GM19193 (cell line): Measurements from ENCODE around the gene PTRHD1.

Source experiments
- POLR2A ChIP-seq: IDR thresholded peaks from 4 replicates; pipeline ENCODE4 v1.6.1; 2011; ENCODE audit not compliant: insufficient read depth, insufficient read length; ENCODE audit errors: extremely low read depth

PTRHD1 gene

DNA sequence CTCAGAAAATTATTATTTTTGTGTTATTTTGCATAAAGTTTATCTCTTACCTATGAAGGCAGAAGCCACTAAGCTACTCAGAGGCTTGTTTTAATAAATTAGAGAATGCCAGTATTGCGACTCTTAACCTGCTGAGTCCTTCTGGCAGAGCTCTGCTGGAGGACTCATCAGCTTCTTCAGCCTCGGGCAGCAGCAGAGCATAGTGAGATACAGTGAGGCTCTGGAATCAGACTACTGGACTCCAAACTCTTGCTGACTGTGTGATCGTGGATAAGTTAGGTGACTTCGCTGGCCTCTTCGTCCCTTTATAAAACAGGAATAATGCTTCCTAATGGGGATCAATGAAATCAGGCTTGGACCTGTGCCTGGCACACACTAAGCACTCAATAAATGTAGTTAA, 1.7 kb downstream of the PTRHD1 start:
- no peak for TF ChIP-seq POLR2A

DNA sequence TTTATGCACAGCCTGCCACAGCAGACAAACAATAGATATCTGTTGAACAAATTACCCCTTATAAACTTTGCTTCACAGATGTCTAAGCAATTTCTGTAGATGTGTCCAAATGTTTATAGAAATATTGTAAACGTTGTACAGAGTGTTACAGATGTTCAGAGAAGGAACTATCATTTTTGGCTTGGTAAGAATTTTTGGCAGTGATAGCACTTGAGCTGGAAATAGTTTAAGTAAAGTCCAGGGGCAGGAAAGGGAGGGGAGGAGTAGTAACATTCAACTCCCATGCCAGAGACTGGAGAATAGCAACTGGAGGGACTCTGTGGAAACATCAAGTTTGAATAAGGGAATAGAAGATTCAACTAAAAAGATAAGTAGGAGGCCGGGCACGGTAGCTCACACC, 4.4 kb downstream of the PTRHD1 start:
- TF ChIP-seq POLR2A: no peak

DNA sequence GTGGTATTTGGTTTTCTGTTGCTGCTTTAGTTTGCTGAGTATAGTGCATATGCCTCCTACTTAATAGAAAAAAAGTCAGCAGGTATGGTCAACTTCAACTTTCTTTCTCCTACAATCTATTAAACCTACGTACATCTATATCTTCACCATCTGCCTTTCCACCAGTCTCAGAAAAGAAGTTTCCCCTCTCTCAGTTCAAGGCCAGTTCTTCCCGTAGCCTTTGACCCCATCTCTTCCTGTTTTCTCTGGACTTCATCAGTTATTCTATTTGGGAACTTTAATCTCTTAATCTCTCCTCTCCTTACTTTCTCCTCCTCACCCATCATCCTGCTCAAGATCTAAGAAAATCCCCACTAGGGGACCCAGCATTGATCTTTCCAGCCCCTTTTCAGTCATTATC, 5.7 kb downstream of the PTRHD1 start:
- no peak for TF ChIP-seq POLR2A

DNA sequence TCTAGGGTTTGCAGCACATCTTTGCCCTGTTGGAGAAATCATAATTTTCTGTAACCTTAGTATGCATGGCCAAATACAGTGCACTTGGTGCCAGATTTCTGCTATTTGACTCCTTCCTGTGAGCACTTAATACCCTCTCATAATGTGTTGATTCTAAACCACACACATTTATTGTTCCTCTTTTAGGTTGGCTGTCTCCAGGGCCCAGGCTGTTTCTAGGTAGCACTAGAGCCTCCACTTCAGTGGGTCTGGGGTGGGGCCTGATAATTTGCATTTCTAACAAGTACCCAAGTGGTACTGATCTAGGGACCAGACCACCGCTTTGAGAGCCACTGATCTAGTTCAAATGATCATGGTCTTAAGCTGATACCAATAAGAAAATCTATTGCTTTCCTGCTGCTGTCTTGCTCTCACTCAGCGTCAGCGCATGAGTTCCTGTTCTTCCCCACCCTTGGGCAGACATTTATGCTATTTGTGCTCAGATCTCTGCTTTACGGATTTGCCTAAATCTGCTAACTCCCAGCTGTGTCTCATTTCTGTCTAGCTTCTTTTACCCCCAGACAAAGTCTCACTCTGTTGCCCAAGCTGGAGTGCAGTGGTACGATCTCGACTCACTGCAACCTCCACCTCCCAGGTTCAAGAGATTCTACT, 7.4 kb downstream of the PTRHD1 start:
- TF ChIP-seq POLR2A: no peak

DNA sequence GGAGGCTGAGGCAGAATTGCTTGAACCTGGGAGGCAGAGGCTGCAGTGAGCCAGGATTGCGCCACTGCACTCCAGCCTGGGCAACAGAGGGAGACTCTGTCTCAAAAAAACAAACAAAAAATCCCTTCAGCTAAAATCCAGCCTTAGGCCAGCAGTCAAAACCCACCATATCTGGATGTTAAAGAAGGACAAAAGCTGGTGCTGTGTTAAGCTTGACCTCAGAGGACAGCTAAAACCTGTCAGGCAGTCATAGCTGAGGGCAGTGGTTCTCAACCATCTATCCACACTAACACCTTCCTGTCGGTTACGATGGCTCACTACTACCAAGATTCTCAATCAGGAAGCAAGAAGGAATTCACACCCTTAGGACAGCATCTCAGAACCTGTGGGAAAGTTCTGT, 9.6 kb downstream of the PTRHD1 start:
- TF ChIP-seq POLR2A: no peak

DNA sequence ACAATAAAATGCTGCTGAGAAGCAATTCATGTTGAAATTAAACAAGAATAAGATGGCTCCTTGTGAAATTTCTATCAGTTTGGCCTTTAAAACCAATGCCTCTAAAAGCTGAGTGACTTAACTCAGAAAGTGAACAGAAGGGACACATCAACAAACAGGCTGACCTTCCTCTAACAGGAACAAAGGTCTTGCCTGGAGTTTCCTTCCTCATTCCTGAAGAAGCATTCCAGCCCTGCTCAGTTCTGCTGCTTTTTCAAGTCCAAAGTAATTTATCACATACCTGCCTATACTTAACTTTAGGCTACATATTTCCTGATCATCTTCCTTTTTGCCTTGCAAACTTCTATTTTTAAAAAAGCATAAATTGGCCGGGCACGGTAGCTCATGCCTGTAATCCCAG, 14.1 kb downstream of the PTRHD1 start:
- TF ChIP-seq POLR2A: no peak

DNA sequence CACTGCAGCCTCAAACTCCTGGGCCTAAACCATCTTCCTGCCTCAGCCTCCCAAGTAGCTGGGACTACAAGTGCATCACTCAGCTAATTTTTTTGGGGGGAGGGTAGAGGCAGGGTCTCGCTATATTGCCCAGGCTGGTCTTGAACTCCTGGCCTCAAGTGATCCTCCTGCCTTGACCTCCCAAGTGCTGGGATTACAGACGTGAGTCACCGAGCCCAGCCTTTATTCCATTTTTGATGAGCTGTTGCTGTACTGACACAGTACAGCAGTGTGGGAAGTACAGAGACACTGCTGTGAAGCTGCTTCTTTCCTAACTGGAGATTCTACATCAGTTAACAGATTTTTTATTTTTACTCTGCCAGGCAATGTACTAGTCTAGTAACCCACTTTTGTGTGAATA, 18.8 kb downstream of the PTRHD1 start:
- no peak for TF ChIP-seq POLR2A

DNA sequence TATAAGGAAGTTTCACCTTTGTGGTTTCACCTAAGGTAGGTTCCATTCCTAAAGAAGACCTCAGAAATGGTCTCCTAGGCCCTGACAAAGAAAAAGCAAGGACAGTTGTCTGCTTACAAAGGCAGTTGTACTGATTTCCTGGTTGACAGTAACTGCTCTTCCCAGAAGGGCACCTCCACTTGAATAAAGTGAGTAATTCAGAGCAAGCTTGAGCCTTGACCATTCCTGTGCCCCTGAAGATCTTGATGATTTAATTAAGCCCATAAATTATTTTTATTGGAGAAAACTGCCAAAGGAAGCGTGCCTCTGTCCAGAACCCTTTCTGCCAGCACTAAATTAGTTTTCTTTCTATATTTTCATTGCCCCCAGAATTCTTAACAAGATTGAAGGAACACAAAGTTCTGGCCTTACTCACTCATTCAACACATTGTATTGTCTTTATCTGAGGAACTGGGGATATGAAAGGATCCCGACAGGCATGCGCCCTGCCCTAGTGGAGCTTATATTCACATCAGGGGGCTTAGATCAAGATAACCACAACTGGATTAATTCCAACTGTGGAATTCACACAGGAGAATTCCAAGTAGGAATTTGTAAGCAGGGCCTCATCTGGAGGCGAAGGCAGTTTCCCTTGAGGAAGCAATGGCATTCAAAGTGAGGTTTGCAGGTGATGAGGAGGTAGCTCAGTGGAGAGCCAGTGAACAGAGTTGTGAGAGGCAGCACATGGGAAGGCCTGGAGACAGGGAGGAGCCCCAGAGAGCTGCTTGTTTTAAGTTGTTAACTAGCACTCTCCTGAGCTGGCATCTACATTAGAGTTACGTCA, 21.2 kb downstream of the PTRHD1 start:
- no peak for TF ChIP-seq POLR2A

DNA sequence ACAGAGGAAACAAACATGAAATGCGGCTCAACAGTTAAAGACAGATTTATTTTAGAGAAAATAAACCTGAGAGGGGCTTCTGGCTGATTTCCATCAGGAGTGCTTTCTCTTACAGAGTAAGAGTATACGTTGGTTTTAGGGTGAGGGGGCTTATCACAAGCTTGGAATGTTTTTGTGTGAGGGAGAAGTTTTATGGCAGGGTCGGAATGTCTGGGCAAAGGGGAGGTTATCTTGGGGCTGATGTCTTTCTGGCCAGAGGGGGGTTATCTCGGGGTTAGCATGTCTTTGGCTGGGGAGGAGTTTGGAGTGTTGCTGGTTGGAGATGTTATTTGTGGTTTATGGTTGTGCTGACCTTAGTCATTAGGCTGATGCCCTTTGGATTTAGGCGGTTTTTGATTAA, 22.1 kb downstream of the PTRHD1 start:
- no peak for TF ChIP-seq POLR2A

DNA sequence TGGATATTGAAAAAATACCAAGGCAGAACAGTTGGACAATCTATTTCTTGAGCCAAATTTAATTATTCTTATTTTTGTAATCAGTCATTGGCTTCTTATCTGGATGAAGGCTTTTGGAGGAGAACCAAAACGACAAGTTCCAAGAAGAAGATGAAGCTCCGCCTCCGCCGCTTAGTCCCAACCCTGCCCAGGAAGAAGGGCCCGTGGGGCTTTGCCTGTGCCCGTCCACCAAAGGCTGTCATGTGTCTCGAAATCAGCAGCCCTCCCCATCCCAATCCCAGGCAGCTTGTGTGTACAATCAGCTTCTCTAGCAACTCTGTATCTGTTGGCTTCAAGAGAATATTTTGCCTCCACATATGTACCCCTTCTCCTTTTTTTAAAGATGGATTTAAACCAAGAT, 24.6 kb downstream of the PTRHD1 start:
- TF ChIP-seq POLR2A: no peak

DNA sequence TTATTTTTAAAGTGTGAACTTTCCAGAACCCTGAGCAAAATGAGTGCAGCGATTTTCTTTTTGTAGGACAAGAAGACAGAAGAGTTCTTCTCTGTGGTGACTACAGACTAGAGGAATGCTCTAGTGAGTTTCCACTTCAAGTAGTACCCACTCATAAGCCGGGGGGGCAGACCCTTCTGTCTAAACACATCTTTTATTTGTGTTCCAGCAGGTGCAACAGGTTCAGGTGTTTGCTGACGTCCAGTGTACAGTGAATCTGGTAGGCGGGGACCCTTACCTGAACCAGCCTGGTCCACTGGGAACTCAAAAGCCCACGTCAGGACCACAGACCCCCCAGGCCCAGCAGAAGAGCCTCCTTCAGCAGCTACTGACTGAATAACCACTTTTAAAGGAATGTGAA, 25.2 kb downstream of the PTRHD1 start:
- no peak for TF ChIP-seq POLR2A

DNA sequence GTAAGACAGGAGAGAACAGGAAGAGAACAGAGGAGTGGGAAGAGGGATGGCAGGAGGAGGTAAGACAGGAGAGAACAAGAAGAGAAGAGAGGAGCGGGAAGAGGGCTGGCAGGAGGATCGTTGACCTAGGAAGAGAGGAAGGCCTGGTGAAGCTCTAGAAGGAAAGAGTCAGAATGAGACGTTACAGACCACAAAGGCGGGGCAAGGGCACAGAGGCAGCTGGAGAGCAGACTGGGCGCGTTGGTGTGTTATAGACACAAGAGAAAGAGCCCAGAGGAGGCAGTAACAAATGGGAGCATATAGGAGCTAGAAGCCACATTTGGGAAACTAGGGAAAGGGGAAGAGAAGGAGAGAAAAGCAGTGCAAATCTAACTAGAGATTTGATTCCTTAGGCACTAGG, 26.6 kb downstream of the PTRHD1 start:
- TF ChIP-seq POLR2A: no peak

DNA sequence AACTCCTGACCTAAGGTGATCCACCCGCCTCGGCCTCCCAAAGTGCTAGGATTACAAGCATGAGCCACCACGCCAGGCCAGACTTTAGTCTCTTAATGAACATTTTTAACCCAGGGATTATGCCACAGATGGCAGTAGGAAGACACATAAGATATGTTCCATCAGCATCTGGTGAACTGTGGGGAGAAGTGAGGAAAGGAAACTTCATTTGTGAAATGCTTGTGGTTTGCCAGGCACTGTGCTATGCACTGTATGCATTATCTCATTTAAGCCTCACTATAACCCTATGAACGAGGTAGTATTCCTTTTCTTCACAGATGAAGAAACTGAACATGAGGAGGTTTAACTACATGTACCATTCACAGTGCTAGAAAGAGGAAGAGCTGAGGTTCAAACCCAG, 29.3 kb downstream of the PTRHD1 start:
- no peak for TF ChIP-seq POLR2A

DNA sequence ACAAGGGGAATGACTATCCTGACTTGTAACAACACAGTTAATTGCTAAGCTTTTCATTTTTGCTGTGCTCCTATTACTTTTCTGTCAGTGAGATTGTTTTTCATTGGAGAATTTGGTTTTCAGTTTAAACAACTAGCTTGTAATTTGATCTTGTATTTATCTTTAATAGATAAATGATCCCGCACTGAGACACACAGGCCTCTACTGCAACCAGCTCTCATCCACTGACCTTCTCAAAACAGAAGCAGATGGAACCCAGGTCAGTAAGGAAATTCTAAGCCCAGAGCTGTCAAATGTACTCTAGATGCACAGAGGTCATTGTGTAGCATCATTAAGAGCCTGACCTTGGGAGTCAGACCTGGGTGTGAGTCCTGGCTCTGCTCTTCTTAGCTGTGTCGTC, 30.7 kb downstream of the PTRHD1 start:
- no peak for TF ChIP-seq POLR2A

DNA sequence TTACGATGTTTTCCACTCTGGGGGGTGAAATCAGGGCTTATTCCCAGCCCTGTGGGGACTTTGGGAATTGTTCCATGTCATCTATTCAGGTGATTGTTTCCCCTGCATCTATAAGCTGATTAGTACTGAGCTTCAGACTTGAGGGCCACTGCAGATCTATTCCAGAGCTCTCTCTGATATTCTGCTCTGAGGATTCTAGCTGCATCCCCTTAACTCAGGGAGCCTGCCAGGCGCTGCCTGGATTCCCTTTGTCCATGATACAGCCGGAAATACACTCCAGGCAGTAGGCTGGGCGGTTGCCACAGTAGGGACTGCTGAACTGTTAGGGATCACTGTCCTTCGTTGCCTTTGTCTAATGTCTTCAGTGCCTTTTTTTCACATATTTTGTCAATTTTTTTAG, 31.3 kb downstream of the PTRHD1 start:
- no peak for TF ChIP-seq POLR2A

DNA sequence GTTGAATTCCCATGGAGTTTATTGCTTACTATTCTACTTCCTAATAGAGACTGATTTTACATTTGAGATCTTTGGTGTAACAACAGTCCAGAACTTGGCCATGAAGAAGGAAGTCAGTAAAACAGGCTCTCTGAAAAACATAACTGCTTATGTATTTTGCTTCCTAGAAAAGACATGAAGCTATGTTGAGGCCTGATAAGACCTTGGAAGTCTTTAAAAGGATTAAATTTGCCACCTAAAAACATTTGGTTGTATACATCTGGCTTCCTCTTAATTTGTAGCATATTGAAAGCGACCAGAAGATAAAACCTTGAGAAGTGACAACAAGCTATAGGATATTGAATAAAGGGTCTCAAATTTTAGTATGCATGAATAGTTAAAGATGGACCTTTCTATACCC, 36.4 kb downstream of the PTRHD1 start:
- no peak for TF ChIP-seq POLR2A
